Caco-2 (cell line): ENCODE results near the gene UBR4. TPM values are rescaled to one million over a fixed set of nuclear protein-coding genes. Genes with fewer than 3 reads are reported as not detected.
"Not testable (repeated sequence)": the region's sequence is repeated elsewhere in the genome, so short reads cannot be mapped to it uniquely, and the experiment has no call there.

Experiments
- BruUV-seq: library from RNA; stranded (reverse); fragments of 400-500 nt; replicated peaks from 2 replicates; lab custom pipeline; 2021; lab: Mats Ljungman, UMichigan
- CTCF ChIA-PET: fragments of 300-600 bp; sonication (Branson Sonifier 250); formaldehyde crosslinking; loops from one replicate; lab custom pipeline; 2022; ENCODE audit warnings: antibody characterized with exemption; lab: Charles Lee
- POLR2A ChIA-PET: fragments of 300-600 bp; sonication (Branson Sonifier 250); formaldehyde crosslinking; loops from one replicate; lab custom pipeline; 2022; ENCODE audit warnings: antibody characterized with exemption; lab: Charles Lee
- DNase-seq, 2 experiments: peaks; one replicate each; pipeline versions ENCODE4 v3.0.0 to v3.0.0-alpha.2; 2020 to 2022
- H3K27me3 ChIP-seq: replicated peaks from 2 replicates; pipeline ENCODE4 v1.6.0; 2011; ENCODE audit warnings: low read length; ENCODE audit not compliant: control insufficient read depth, insufficient read depth
- H3K36me3 ChIP-seq: 2 replicates; pipeline ENCODE4 v1.5.1; 2011; ENCODE audit warnings: low read length; ENCODE audit not compliant: control insufficient read depth, insufficient read depth
- H3K4me1 ChIP-seq: fragments of 250-450 bp; sonication (Bioruptor Pico); 2 replicates; pipeline ENCODE4 v1.5.1; 2020; ENCODE audit warnings: mild to moderate bottlenecking
- H3K4me3 ChIP-seq: 2 replicates; pipeline ENCODE4 v1.5.1; 2011; ENCODE audit warnings: low read depth, mild to moderate bottlenecking, control low read depth, low read length
- H3K9me3 ChIP-seq: fragments of 250-450 bp; sonication (Bioruptor Pico); 2 replicates; pipeline ENCODE4 v1.5.1; 2020; ENCODE audit warnings: mild to moderate bottlenecking, moderate library complexity
- H3K27ac Mint-ChIP-seq: one replicate; pipeline ENCODE4 v1.8.0; 2022; ENCODE audit warnings: mixed read lengths; ENCODE audit not compliant: unreplicated experiment
- H3K27me3 Mint-ChIP-seq: one replicate; pipeline ENCODE4 v1.8.0; 2022; ENCODE audit warnings: mixed read lengths; ENCODE audit not compliant: insufficient read depth, unreplicated experiment
- H3K36me3 Mint-ChIP-seq: one replicate; pipeline ENCODE4 v1.8.0; 2022; ENCODE audit warnings: mild to moderate bottlenecking, mixed read lengths; ENCODE audit not compliant: insufficient read depth, unreplicated experiment
- H3K4me1 Mint-ChIP-seq: one replicate; pipeline ENCODE4 v1.8.0; 2022; ENCODE audit warnings: low read depth, mixed read lengths; ENCODE audit not compliant: unreplicated experiment
- H3K4me3 Mint-ChIP-seq: one replicate; pipeline ENCODE4 v1.8.0; 2022; ENCODE audit warnings: mild to moderate bottlenecking, moderate library complexity, mixed read lengths; ENCODE audit not compliant: unreplicated experiment
- H3K9me3 Mint-ChIP-seq: one replicate; pipeline ENCODE4 v1.8.0; 2022; ENCODE audit warnings: mixed read lengths; ENCODE audit not compliant: unreplicated experiment
- CTCF ChIP-seq, 2 experiments: fragments of 200-600 bp in 1 of 2; IDR thresholded peaks; 1 replicate in 1 of 2; 2 replicates in 1 of 2; pipeline versions ENCODE4 v1.5.1 to v1.8.0; 2011 to 2022; ENCODE audit warnings: antibody characterized with exemption in 1 of 2, control low read depth in 1 of 2, inconsistent platforms in 1 of 2, low read depth in 1 of 2, low read length in 1 of 2, mild to moderate bottlenecking in 1 of 2, moderate library complexity in 1 of 2; ENCODE audit not compliant: insufficient read depth in 1 of 2, severe bottlenecking in 1 of 2, unreplicated experiment in 1 of 2
- intact Hi-C: fragments of 100-400 bp; cut with micrococcal nuclease; formaldehyde crosslinking; loops from one replicate; pipeline ENCODE4 v1.10.0; 2022; ENCODE audit not compliant: unreplicated experiment
- total RNA-seq: library from RNA; stranded (reverse); gene quantifications from 2 replicates; pipeline ENCODE4 v1.2.3, GENCODE V29; 2022

UBR4 gene
- total RNA-seq, 1 experiment from 2014 or later = 317 TPM

GRCh38 chr1:19234224-19234623 lies 24.2 kb upstream of the UBR4 start:
- no peak for TF ChIP-seq CTCF (IDR thresholded peaks at IDR 0.05; ENCODE audit: insufficient read depth in 1 of 2, low read depth in 1 of 2, low read length in 1 of 2, severe bottlenecking in 1 of 2, unreplicated experiment in 1 of 2)
- Mint-ChIP-seq H3K27ac (no peak overlapping the region), H3K4me3 (no peak overlapping the region), H3K9me3 (no peaks in the 10 kb centered on the region), H3K27me3 (no peaks in the 10 kb centered on the region), H3K4me1 (no peaks in the 10 kb centered on the region), H3K36me3 (peaks cover 37% of the 10 kb centered on the region)
- DNase-seq = no peak
- H3K4me3 ChIP-seq = no peak overlapping the region
- no TSS peak for BruUV-seq
- ChIA-PET POLR2A (interaction anchor here (1.2 kb wide), 1 partner anchor 12 kb away, joined by 4 read pairs; no protein-coding TSS in a partner anchor), CTCF (no interaction called here)
- H3K27me3 ChIP-seq = no peaks in the 10 kb centered on the region
- H3K36me3 ChIP-seq = no peaks in the 10 kb centered on the region
- no peaks in the 10 kb centered on the region for H3K4me1 ChIP-seq
- no peaks in the 10 kb centered on the region for H3K9me3 ChIP-seq
- intact Hi-C loops = no loop called here

- H3K36me3 ChIP-seq = no peaks in the 10 kb centered on the region
- intact Hi-C loops = no loop called here
- no peak overlapping the region for H3K4me3 ChIP-seq
- no peak for TF ChIP-seq CTCF (IDR thresholded peaks at IDR 0.05; ENCODE audit: insufficient read depth in 1 of 2, low read depth in 1 of 2, low read length in 1 of 2, severe bottlenecking in 1 of 2, unreplicated experiment in 1 of 2)
- no peaks in the 10 kb centered on the region for H3K27me3 Mint-ChIP-seq
- DNase-seq = no peak
- peaks cover 39% of the 10 kb centered on the region for H3K36me3 Mint-ChIP-seq
- no peaks in the 10 kb centered on the region for H3K4me1 ChIP-seq
- no peaks in the 10 kb centered on the region for H3K27me3 ChIP-seq
- ChIA-PET POLR2A (no interaction called here), CTCF (no interaction called here)
- no peak overlapping the region for H3K4me3 Mint-ChIP-seq
- H3K27ac Mint-ChIP-seq = no peak overlapping the region
- no peaks in the 10 kb centered on the region for H3K4me1 Mint-ChIP-seq
- H3K9me3 Mint-ChIP-seq = no peaks in the 10 kb centered on the region
- no peaks in the 10 kb centered on the region for H3K9me3 ChIP-seq
- no TSS peak for BruUV-seq
These were observed 22.4 kb upstream of the UBR4 start for GRCh38 chr1:19232524-19232846.

- peaks cover 39% of the 10 kb centered on the region for H3K36me3 Mint-ChIP-seq
- DNase-seq, H3K4me3 Mint-ChIP-seq, H3K4me1 Mint-ChIP-seq, H3K9me3 ChIP-seq, BruUV-seq, H3K27me3 Mint-ChIP-seq, H3K4me3 ChIP-seq, H3K9me3 Mint-ChIP-seq, H3K36me3 ChIP-seq, H3K27me3 ChIP-seq, H3K4me1 ChIP-seq, POLR2A ChIA-PET, intact Hi-C loops, CTCF ChIA-PET, H3K27ac Mint-ChIP-seq: not testable (repeated sequence)
These were observed 21.9 kb upstream of the UBR4 start for GRCh38 chr1:19231736-19232523.
